Kidney epithelial cell (primary cell): Measurements from ENCODE around the gene ADGRA1. TPM values are rescaled to one million over a fixed set of nuclear protein-coding genes. Genes with fewer than 3 reads are reported as not detected.

ENCODE experiments used
- DNase-seq: peaks from one replicate; pipeline ENCODE4 v3.0.0-alpha.2; 2010; ENCODE audit warnings: low read depth
- H3K27me3 ChIP-seq: 2 replicates; pipeline ENCODE4 v1.6.0; 2011; ENCODE audit warnings: low read length; ENCODE audit not compliant: control insufficient read depth, insufficient read depth
- H3K36me3 ChIP-seq: 2 replicates; pipeline ENCODE4 v1.5.1; 2011; ENCODE audit warnings: low read length; ENCODE audit not compliant: control insufficient read depth, insufficient read depth
- H3K4me3 ChIP-seq: 2 replicates; pipeline ENCODE4 v1.5.1; 2011; ENCODE audit warnings: low read depth, mild to moderate bottlenecking, control low read depth, low read length
- CTCF ChIP-seq: IDR thresholded peaks from 2 replicates; pipeline ENCODE4 v1.5.1; 2011; ENCODE audit warnings: mild to moderate bottlenecking, moderate library complexity, low read length, control low read depth, inconsistent platforms; ENCODE audit not compliant: insufficient read depth, poor library complexity, severe bottlenecking
- total RNA-seq: library from RNA; depleted of rRNA; stranded (reverse); fragments of >200 nt; gene quantifications from 2 replicates; pipeline ENCODE4 v1.2.3, GENCODE V29; 2015

The ADGRA1 gene
- total RNA-seq, 1 donor from 2014 or later: not detected

- Histone ChIP-seq H3K36me3 (no peaks in the 10 kb centered on the region), H3K4me3 (no peak overlapping the region), H3K27me3 (peaks cover 16% of the 10 kb centered on the region)
- no peak for TF ChIP-seq CTCF
- no peak for DNase-seq
Measured at GRCh38 chr10:133104963-133105640, 17.4 kb downstream of the ADGRA1 start.

DNA sequence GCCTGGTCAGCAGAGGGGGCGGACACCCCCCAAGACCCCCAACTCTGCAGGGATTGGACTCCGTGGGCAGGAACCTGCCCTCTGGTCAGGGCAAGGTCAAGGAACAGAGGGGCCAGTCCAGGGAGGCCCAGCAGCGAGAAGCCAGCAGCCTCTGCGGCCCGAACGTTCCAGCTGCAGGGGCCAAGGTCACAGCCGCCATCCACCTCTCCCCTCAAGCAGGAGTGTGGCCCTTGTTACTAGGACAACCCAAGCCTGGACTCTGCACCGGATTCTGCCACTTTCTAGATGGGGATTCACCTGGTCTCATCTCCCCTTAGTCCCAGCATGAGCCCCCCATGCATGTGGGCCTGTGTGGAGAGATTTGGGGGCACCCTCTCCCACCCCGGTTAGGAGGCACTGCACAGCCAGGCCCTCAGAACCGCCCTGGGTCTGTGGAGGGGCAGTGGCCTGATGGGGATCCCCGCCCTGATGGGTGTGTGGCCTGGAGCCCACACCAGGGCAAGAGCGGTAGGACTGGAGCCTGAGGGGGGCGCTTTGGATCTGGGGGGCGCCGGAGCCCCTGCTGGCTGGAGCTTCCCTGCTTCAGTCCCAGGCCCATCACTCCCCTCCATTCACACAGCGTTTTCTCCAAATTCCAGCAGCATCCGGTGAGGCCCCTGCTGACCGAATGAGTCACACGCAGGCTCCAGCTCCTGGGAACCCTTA is 18.1 kb downstream of the ADGRA1 start:
- peaks cover 10% of the 10 kb centered on the region for H3K27me3 ChIP-seq
- H3K36me3 ChIP-seq: no peaks in the 10 kb centered on the region
- no peak overlapping the region for H3K4me3 ChIP-seq
- no peak for DNase-seq
- TF ChIP-seq CTCF: no peak

DNA sequence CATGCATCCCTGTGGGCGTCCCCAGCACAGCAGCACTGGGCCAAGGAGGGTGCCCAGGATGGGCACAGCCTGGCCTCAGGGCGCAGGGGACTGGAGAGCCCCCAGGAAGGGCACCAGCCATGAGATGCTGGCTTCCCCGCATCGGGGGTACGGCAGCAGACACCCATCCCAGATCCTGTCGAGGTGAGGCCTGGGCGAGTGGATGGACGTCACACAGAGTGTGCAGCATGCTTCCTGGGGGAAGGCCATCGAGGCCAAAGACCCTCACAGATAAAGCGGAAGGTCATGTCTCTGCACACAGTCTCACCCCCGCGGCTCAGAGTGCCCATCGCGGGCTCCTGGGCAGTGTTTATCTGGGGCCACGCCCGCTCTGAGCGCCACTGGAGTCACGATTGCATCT is 18.8 kb downstream of the ADGRA1 start:
- TF ChIP-seq CTCF: no peak
- Histone ChIP-seq H3K27me3 (peaks cover 3% of the 10 kb centered on the region), H3K4me3 (no peak overlapping the region), H3K36me3 (no peaks in the 10 kb centered on the region)
- DNase-seq: no peak

DNA sequence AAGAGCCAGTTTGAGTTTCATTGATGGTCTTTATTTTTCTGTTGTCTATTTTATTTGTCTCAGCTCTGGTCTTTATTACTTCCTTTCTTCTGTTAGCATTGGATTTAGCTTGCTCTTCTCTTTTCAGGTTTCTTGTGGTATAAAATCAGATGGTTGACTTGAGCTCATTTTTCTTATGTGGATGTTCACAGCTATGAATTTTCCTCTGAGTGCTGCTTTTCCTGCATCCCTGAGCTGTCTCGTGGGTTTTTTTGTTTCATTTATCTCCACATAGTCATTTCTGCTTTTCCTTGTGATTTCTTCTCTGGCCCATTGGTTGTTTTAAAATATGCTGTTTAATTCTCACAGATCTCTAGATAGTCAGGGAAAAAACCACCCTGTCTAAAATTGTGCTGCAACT is 19.7 kb downstream of the ADGRA1 start:
- no peak for DNase-seq
- no peak for TF ChIP-seq CTCF
- peaks cover 3% of the 10 kb centered on the region for H3K27me3 ChIP-seq
- H3K36me3 ChIP-seq: no peaks in the 10 kb centered on the region
- H3K4me3 ChIP-seq: no peak overlapping the region

DNA sequence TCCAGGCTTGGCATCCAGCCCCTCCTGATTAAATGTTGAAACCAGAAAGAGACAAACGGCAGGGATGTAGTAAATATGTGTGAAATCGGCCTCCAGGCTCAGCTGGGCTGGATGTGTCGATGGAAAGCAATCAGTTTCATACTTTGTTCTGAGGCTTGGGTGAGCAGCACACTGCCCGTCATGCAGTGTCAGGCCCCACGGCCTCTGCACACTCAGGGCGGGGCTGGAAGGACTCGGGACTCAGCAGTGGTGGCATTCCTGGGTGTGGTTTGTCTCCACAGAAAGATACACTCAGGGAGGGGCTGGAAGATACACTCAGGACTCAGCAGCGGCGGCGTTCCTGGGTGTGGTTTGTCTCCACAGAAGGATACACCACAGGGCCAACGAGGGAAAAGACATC is 22.0 kb downstream of the ADGRA1 start:
- DNase-seq: no peak
- TF ChIP-seq CTCF: no peak
- Histone ChIP-seq H3K27me3 (no peaks in the 10 kb centered on the region), H3K36me3 (no peaks in the 10 kb centered on the region), H3K4me3 (no peak overlapping the region)
